Frontal cortex (tissue), 4 donors: ENCODE data around the gene CLSTN1. TPM values are rescaled to one million over a fixed set of nuclear protein-coding genes. Genes with fewer than 3 reads are reported as not detected.
A peak's percentile ranks its signal among the peaks of the same experiment; 100 is the strongest.

Experiments used
- DNase-seq, 2 donors: peaks; one replicate each; pipeline ENCODE4 v3.0.0; 2012; ENCODE audit warnings: low spot score in 2 of 2
- FAIRE-seq: peaks from 2 replicates; lab custom pipeline; 2012; peaks lifted over from hg19 to GRCh38; lab: Jason Lieb, UNC
- total RNA-seq: library from RNA; depleted of rRNA; stranded (reverse); fragments of >200 nt; gene quantifications from one replicate; pipeline ENCODE4 v1.2.3, GENCODE V29; 2014
- donor health status: control.
- donor health status: control.
- donor health status: control.

CLSTN1 gene
- 143 TPM for total RNA-seq

DNA sequence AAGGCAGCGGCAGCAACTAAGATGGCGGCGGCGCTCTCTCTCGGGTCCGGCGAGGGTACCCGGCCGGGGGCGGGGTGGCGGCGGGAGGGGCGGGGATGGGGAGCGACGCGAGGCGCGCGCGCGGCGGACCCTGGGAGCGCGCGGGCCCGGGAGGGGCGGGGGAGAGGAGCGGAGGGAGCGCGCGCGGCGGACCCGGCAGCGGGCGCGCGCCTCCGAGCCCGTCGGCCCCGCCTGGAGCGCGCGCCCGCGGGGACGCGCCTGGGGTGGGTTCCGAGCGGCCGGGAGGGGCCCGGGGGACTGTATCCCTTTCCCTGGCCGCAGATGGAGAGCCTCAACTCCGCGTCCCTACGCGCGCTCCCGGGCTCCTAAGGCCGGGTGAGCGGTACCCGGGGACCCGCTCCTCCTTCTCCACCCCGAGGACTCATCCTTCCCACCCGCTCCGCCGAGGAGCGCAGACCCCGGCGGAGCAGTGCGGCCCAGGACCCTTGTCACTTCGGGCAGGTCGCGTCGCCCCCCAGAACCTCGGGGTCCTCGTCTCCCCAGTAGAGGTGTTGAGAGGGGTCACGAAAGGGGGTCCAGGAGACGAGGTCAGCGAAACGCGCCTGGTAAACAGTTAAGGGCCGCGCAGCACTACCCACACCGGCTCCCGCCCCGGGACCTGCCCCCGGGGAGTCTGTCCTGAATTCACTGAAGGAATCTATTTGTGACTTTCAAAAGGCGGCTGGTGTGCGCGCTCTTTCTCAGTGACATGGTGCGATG lies at the start of gene CLSTN1:
Gene CLSTN1 (minus strand): TSS at position 23 of the 759 bp plus-strand sequence. CDS start 232 bp downstream, outside the sequence.
- no peak for FAIRE-seq
- DNase-seq, result peak; percentile 95 to 96

GRCh38 chr1:9873385-9873784 lies 49.6 kb upstream of the CLSTN1 start:
- no peak for DNase-seq
- no peak for FAIRE-seq

DNA sequence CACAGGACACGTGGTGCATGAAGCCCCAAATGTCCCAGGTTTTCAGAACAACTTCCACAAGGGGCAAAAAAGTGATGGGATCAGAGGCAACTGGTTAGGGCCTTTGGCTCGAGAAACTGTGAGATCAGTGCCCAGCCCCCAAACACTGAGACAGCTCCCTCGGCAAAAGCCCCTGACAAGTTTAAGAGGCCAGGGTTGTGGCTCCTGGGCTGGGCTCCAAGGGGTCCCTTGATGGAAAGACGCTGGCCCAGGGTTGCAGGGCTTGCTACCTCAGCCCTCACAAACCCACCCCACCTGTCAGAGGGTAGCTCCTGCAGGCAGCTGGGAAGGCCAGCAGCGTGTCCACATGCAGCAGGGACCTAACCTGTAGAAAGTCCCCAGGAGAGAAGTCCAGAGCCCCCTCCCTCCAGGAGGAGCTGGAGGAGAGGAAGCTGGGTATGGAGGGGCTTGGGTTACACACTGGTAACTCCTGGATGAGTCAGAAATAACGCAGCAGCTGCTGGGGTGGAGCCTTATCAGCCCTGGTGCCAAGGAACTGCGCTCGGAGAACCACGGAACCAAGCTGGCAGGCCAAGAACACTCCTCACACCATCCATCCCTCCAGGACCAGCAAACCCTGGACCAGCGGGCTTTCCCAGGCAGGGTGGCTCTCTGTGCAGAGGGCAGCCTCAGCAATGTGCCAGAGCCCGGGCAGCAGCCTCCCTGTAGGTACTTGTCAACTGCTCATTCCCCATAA lies 48.8 kb upstream of the CLSTN1 start:
- FAIRE-seq (no peak), DNase-seq (no peak)

DNA sequence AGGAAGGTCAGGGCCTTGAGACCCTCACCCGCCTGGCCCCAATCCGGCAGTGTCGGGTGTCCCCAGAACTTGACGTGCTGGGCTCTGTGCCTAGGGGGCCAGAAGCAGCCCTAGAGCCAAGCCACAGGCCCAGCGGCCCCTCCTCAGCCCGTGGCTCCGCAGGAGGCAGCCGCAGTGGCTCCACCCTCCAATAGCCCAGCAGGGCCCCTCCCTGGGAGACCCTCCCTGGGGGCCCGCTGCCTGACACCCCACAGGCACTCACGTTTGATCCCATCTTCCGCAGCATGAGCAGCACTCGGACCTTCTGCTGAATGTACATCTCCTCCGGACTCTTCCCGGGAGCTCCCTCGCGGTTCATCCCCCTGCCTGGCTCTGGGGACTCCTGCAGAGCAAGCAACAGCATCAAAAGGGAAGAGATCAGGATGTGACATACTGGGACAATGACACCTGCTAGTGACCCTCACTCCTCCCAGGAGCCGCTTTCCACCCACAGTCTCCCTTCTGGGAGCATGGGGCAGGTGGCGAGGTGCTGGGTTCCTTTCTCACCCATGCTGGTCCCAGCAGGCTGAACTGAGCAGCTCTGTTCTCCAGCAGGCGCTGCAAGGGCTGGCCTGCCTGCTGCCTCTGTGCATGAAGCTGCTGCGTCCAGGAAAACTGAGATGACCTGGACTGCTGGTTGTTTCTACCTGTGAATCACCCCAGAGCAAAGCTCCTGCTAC lies 48.1 kb upstream of the CLSTN1 start:
- DNase-seq (no peak), FAIRE-seq (no peak)

GRCh38 chr1:9871021-9871420 lies 47.3 kb upstream of the CLSTN1 start:
- FAIRE-seq, result no peak
- DNase-seq, result no peak

DNA sequence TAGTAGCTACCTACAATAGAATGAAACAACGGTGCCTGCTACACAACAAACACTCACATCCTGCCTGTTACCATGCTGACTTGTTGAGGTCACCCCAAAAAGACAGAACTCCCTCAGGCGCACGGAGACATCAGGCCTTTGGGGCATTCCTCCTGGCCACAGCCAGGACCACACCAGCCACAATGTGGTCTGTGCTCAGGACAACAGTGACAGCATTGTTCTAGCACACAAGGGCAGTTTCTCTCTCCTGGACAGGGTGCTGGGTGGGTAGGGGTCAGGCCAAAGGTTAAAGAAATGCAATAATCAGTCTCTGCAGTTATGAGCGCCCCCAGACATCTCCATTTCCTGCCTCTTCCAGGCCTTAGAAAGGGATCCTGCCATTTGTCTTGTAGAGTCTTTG lies 46.8 kb upstream of the CLSTN1 start:
- DNase-seq (no peak), FAIRE-seq (no peak)

DNA sequence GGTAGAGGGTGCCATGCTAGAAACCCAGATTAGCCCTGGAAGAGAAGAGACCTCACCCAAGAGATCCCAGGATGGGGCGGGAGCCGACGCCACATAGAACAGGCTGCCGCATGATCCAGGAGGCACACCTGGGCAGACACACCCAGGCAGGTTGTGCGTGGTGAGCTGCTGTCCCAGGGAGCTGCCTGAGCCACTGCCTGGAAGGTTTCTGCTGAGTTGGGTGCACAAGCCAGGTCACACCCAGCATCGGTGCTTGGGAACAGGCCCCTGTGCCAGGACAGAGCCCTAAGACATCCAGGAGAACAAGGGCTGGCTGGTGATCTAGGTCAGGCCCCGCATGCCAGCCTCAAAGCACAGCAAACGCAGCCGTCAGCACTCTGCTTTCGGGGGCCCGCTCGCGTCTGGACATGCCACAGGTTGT lies 46.1 kb upstream of the CLSTN1 start:
- FAIRE-seq, result no peak

GRCh38 chr1:9868244-9868590 lies 44.5 kb upstream of the CLSTN1 start:
- no peak for DNase-seq
- no peak for FAIRE-seq

More for the DNA sequence above, 46.1 kb upstream of the CLSTN1 start:
- DNase-seq, result no peak

DNA sequence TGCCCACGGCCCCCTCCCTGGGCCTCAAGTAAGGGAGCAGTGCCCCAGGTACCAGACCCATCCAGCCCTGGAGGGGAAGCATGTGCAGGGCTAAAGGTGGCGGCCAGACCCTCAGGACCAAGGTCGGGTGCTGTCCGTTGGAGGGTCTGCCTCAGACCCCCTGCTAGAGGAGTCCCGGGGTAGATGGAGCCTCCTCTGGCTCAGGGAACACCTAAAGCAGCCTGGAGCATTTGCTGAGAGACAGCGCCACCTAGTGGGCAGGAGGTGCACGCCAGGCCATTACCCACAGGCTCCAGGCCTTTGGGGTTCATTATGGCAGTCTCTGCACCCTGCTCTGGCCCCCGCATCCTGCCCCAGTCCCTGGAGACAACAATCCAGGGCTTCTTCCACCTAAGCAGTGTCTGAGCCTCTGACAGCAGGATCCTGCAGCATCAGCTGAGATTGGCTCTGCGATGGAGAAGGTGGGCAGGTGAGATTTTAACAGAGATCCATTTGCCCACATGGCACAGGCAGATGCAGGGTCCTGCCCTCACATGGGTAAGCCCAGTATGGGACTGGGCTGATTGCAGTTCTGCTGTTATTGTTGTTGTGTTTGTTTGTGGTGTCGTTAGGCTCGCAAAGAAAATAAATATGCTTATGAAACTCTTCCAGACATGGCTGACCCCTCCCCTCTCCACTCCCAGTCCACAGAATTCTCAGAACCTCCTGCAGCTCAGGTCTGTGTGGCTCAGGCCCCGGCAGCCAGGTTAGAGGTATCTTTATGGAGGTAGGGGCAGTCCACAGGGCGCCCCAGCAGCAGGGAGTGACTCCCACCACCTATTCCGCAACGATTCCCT lies 43.9 kb upstream of the CLSTN1 start:
- FAIRE-seq, result no peak
- peak; percentile 71 to 87 for DNase-seq

GRCh38 chr1:9866836-9867235 lies 43.1 kb upstream of the CLSTN1 start:
- no peak for DNase-seq
- FAIRE-seq, result no peak

DNA sequence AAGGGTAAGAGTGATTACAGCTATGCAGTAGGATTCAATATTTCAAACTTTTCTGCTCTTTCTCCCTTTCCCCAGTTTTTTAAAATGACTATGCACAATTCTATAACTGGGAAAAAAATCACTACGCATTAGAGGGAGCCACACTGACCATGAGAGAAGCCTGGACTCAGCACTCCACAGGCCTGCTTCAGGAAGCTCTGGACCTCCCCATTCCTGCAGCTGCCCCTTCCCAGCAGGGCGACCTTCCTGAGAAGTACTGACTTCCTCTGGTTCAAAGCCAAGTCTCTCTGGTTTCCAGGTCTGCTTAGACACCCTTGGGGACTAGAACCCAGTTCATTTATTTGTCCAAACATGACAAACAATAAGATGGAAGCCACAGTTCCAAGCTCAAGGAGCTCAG lies 42.0 kb upstream of the CLSTN1 start:
- no peak for FAIRE-seq
- DNase-seq, result no peak

DNA sequence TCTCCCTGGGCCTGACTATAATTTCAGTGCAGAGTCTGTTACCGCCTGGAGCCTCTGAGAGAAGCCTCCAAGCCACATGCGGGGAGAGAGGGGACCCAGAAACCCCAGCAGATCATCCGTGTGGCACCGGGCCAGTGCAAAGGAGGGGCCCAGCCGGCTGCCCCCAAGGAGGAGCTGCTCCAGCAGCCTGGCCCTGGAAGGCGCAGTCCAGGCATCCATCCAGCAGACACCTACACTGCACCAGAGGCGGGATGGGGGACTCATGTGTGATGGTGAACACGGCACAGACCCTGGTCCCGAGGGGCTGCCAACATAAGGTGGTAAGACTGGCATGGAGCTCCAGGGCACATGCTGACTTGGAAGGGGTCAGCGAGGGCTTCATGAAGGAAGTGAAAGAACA lies 39.6 kb upstream of the CLSTN1 start:
- no peak for FAIRE-seq
- no peak for DNase-seq

DNA sequence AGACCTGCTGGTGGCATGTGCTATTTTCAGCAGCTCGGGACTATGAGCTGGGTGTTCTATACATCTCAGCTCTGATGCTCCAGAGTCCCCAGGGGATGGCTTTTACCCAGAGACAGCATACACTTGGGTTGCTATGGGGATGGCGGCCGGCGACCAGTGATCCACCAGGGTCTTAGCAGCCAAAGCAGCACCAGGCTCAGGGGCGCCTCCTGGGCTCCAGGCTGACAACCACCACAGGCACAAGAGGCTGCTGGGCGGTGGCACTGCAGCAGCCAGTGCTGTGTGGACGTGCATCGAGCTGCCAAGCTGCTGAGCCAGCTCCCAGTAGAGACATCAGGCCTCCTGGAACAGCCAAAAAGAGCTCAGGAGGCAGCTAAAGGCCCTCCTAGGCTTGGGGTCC lies 37.6 kb upstream of the CLSTN1 start:
- DNase-seq (no peak), FAIRE-seq (no peak)

DNA sequence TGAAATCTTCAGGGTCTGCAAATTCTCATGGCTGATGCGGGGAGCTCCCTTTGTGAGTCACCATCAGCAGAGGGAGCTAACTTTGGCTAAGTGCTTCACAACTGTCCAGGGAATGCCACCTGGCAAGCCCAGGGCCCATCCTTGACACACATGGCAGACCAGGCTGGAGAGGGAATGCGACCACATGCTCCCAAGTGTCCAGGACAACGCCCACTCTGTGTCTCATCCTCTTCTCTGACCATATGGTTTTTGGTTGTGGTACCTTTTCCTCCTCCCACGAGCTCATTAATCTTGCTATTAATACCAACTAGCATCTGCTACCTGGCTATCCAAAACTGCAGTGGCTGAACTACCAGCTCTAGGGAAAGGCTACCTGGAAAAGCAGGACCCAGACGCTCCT lies 37.1 kb upstream of the CLSTN1 start:
- no peak for DNase-seq
- FAIRE-seq, result no peak

DNA sequence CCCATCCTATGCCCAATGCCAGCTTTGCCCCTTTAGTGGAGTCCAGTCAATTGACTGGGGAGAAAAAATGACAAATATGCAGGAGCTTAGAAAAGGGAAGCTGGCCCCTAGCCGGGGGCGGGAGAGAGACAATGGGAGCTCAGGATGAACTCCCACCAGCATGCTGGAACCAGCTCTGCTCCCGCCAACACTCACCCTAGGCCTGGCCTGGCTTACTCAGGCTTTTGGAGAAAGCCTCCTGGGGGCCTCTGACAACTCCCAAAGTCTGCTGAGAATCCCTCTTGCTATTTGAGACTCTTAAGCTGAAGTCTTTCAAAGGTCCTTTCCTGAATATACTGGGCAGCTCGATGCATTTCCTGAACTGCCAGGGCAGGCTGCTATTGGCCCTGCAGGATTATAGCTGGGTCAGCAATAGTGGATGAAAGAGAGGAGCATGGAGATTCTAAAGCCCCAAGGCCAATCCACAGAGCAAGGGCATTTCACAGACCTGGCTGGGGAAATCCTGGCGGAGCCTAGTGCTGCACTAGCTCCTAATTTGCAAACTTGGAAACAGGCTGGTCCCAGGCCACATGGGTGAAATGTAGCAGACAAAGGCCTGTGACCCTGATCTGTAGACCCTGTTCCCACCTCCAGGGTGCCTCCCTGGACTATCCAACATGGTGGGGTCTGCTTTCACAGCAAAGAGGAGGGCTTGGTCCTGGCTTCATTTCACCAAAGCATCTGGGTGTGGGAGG lies 35.7 kb upstream of the CLSTN1 start:
- FAIRE-seq (no peak), DNase-seq (no peak)

- FAIRE-seq (no peak), DNase-seq (no peak)
Observed at GRCh38 chr1:9858293-9859035, 34.7 kb upstream of the CLSTN1 start.

GRCh38 chr1:9855186-9855585 lies 31.4 kb upstream of the CLSTN1 start:
- FAIRE-seq, result no peak
- no peak for DNase-seq

DNA sequence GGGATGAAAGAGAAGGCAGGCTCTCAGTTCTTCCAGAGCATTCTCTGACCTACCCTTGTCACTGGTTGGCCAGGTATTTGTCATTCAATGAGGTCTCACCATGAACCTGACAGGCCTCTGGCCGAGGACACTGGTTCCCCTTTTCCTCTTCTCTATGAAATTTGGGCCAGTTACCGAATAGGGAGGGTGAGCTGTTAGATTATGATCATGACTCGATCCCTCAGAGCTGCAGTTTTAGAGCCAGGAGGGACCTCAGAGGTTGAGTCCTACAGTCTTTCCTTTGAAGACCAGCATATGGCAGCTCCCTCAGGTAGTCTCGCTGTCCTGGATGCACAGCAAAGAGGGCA lies 29.5 kb upstream of the CLSTN1 start:
- DNase-seq, result no peak
- FAIRE-seq, result no peak
